GM20000 (cell line): ENCODE data around the gene DMTF1.

Experiments used
- DNase-seq: peaks from one replicate; pipeline ENCODE4 v3.0.0; 2012; ENCODE audit warnings: low spot score
- CTCF ChIP-seq: IDR thresholded peaks from 2 replicates; pipeline ENCODE4 v1.5.1; 2012; ENCODE audit warnings: mild to moderate bottlenecking, control low read depth; ENCODE audit errors: extremely low read depth, missing control alignments

DMTF1 gene

GRCh38 chr7:87178320-87178719, 26.1 kb downstream of the DMTF1 start:
- DNase-seq, result no peak
- no peak for TF ChIP-seq CTCF

- TF ChIP-seq CTCF, result no peak
These were observed 26.9 kb downstream of the DMTF1 start for GRCh38 chr7:87179180-87179579.

GRCh38 chr7:87187120-87187519, 34.9 kb downstream of the DMTF1 start:
- DNase-seq, result no peak
- no peak for TF ChIP-seq CTCF

More at GRCh38 chr7:87179180-87179579, 26.9 kb downstream of the DMTF1 start:
- no peak for DNase-seq

- no peak for DNase-seq
These were observed 36.7 kb downstream of the DMTF1 start for GRCh38 chr7:87188930-87189329.

GRCh38 chr7:87190783-87191182, 38.5 kb downstream of the DMTF1 start:
- no peak for DNase-seq
- TF ChIP-seq CTCF, result no peak

More at GRCh38 chr7:87188930-87189329, 36.7 kb downstream of the DMTF1 start:
- no peak for TF ChIP-seq CTCF

- DNase-seq, result no peak
- no peak for TF ChIP-seq CTCF
These were observed 40.7 kb downstream of the DMTF1 start for GRCh38 chr7:87192784-87193487.

GRCh38 chr7:87193912-87194311, 41.7 kb downstream of the DMTF1 start:
- no peak for DNase-seq
- no peak for TF ChIP-seq CTCF
